ENCODE measurements around the gene XYLT1. TPM values are rescaled to one million over a fixed set of nuclear protein-coding genes. Genes with fewer than 3 reads are reported as not detected.

Gene XYLT1
- total RNA-seq, 3 donors from 2014 or later (not counting 1 experiment from before 2014, with no cell fraction given): 40.9 to 55.5 (median 43.8) TPM

DNA sequence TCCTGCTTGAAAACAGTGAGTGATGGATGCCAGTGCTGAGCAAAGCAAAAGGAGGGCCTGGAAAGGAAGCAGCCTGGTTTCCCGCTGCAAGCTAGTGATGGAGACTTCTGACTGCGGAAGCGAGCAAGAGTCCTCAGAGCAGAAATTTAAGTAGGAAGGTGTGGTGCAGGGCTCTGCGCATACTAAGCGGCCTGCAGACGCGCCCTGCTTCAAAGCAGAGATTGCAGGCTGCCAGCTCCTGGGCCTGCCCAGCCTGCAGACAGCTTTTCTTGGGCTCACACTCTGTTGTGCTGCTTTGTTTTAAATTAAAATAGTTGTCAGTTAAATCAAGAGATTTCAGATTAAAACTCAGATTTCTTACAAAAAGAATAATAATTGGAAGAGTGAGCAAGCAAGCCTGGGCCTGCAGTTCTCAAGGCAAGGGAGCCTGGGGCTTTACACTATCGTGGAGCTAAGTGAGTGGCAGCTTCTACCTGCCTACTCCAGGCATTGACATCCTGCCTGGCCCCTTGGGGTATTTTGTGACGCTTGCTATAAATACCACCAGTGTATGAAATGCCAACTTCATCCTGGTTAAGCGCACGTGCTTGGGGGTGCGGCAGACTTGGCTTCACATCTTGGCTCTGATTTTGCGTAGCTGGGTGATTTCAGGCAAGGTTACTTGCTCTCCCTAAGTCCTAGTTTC lies 237.3 kb downstream of the XYLT1 start:
- H3K4me1 Mint-ChIP-seq: peaks cover 31 to 37% of the 10 kb centered on the region in 2 donors
- H3K27ac Mint-ChIP-seq: no peak overlapping the region
- Histone ChIP-seq H3K27ac (ENCODE audit: low read length) (no peak overlapping the region), H3K36me3 (ENCODE audit: control insufficient read depth, insufficient read depth, low read length) (peaks cover 3% of the 10 kb centered on the region), H3K4me3 (ENCODE audit: low read length) (no peak overlapping the region), H3K4me1 (ENCODE audit: control insufficient read depth, insufficient read depth, low read length) (peaks cover 16% of the 10 kb centered on the region), H3K9me3 (ENCODE audit: control insufficient read depth, insufficient read depth, low read length) (no peaks in the 10 kb centered on the region), H3K27me3 (ENCODE audit: control insufficient read depth, insufficient read depth, low read length) (no peaks in the 10 kb centered on the region)
- H3K27me3 Mint-ChIP-seq (ENCODE audit: low read depth in 2 of 2): no peaks in the 10 kb centered on the region
- no peaks in the 10 kb centered on the region for H3K36me3 Mint-ChIP-seq
- intact Hi-C loops (cut with micrococcal nuclease): no loop called here
- DNase-seq: no peak
- TF ChIP-seq CTCF (IDR thresholded peaks at IDR 0.05): no peak
- 91% methylated on average over 13 of the region's 13 CpGs for WGBS (ENCODE audit: insufficient coverage)
- H3K9me3 Mint-ChIP-seq: peaks cover 0 to 4% of the 10 kb centered on the region in 2 donors
- H3K4me3 Mint-ChIP-seq: no peak overlapping the region
- ATAC-seq: peak in 1 of 3 donors; percentile 28

- intact Hi-C loops (cut with micrococcal nuclease): no loop called here
- H3K27me3 ChIP-seq (ENCODE audit: control insufficient read depth, insufficient read depth, low read length): no peaks in the 10 kb centered on the region
- H3K36me3 ChIP-seq (ENCODE audit: control insufficient read depth, insufficient read depth, low read length): peaks cover 3% of the 10 kb centered on the region
- peaks cover 0 to 4% of the 10 kb centered on the region in 2 donors for H3K9me3 Mint-ChIP-seq
- H3K4me1 Mint-ChIP-seq: peaks cover 23 to 31% of the 10 kb centered on the region in 2 donors
- H3K27ac ChIP-seq (ENCODE audit: low read length): no peak overlapping the region
- no peak overlapping the region for H3K4me3 Mint-ChIP-seq
- no peak overlapping the region for H3K4me3 ChIP-seq (ENCODE audit: low read length)
- TF ChIP-seq CTCF (IDR thresholded peaks at IDR 0.05): no peak
- peaks cover 4% of the 10 kb centered on the region for H3K36me3 Mint-ChIP-seq
- peaks cover 8% of the 10 kb centered on the region for H3K4me1 ChIP-seq (ENCODE audit: control insufficient read depth, insufficient read depth, low read length)
- 48% methylated on average over 5 of the region's 6 CpGs for WGBS (ENCODE audit: insufficient coverage)
- ATAC-seq (peak in 2 of 3 donors; percentile 24 to 84), DNase-seq (no peak)
- no peaks in the 10 kb centered on the region for H3K9me3 ChIP-seq (ENCODE audit: control insufficient read depth, insufficient read depth, low read length)
- H3K27ac Mint-ChIP-seq: peak overlapping the region; percentile 0 to 11
- H3K27me3 Mint-ChIP-seq (ENCODE audit: low read depth in 2 of 2): no peaks in the 10 kb centered on the region
These were observed 238.3 kb downstream of the XYLT1 start for GRCh38 chr16:17232487-17232886.

GRCh38 chr16:17231972-17232371 lies 238.8 kb downstream of the XYLT1 start:
- Mint-ChIP-seq H3K27me3 (ENCODE audit: low read depth in 2 of 2) (no peaks in the 10 kb centered on the region), H3K27ac (peak overlapping the region in 1 of 2 donors; percentile 11), H3K4me1 (peaks cover 27 to 34% of the 10 kb centered on the region in 2 donors), H3K36me3 (peaks cover 7% of the 10 kb centered on the region), H3K4me3 (no peak overlapping the region), H3K9me3 (peaks cover 0 to 4% of the 10 kb centered on the region in 2 donors)
- Histone ChIP-seq H3K4me1 (ENCODE audit: control insufficient read depth, insufficient read depth, low read length) (peaks cover 4% of the 10 kb centered on the region), H3K4me3 (ENCODE audit: low read length) (no peak overlapping the region), H3K27ac (ENCODE audit: low read length) (no peak overlapping the region), H3K36me3 (ENCODE audit: control insufficient read depth, insufficient read depth, low read length) (peaks cover 3% of the 10 kb centered on the region), H3K27me3 (ENCODE audit: control insufficient read depth, insufficient read depth, low read length) (no peaks in the 10 kb centered on the region), H3K9me3 (ENCODE audit: control insufficient read depth, insufficient read depth, low read length) (no peaks in the 10 kb centered on the region)
- no peak for DNase-seq
- no CpG with 5 or more reads among the region's 5 CpGs for WGBS (ENCODE audit: insufficient coverage)
- TF ChIP-seq CTCF (IDR thresholded peaks at IDR 0.05): no peak
- intact Hi-C loops (cut with micrococcal nuclease): no loop called here
- ATAC-seq: no peak

Measured in natural killer cell (primary cell).